HepG2 (cell line): ENCODE data around the gene LRRC8C.

ENCODE experiments used
- ATF2 ChIP-seq: sonication (generic); formaldehyde crosslinking; IDR thresholded peaks from 2 replicates; pipeline ENCODE4 v1.4.0; 2020; ENCODE audit warnings: missing genetic modification reagents
- ATF3 ChIP-seq: sonication (generic); formaldehyde crosslinking; IDR thresholded peaks from 2 replicates; pipeline ENCODE4 v1.4.0; 2020; ENCODE audit warnings: missing genetic modification reagents
- FOXO1 ChIP-seq: sonication (generic); formaldehyde crosslinking; IDR thresholded peaks from 2 replicates; pipeline ENCODE4 v1.4.0; 2020; ENCODE audit warnings: missing genetic modification reagents
- HBP1 ChIP-seq: IDR thresholded peaks from 2 replicates; pipeline ENCODE4 v1.6.1; 2016; ENCODE audit warnings: low read depth, control low read depth
- HMG20A ChIP-seq: IDR thresholded peaks from 2 replicates; pipeline ENCODE4 v1.6.1; 2016; ENCODE audit warnings: borderline replicate concordance
- MIER2 ChIP-seq: IDR thresholded peaks from 2 replicates; pipeline ENCODE4 v1.6.1; 2016; ENCODE audit warnings: missing biosample characterization, missing genetic modification reagents
- NR2F1 ChIP-seq, 2 experiments: fragments of 450-650 bp in 1 of 2; formaldehyde crosslinking in 1 of 2; IDR thresholded peaks; 2 replicates each; pipeline versions ENCODE4 v1.5.0 to v1.6.1; 2016 to 2020; ENCODE audit warnings: mild to moderate bottlenecking in 1 of 2, missing compliant biosample characterization in 1 of 2, missing genetic modification reagents in 1 of 2, moderate library complexity in 1 of 2
- POLR2A ChIP-seq, 2 experiments: IDR thresholded peaks; 2 replicates each; pipeline ENCODE4 v1.6.1; 2011; ENCODE audit warnings: low read depth in 2 of 2, low read length in 2 of 2, mild to moderate bottlenecking in 1 of 2, moderate library complexity in 1 of 2; ENCODE audit not compliant: insufficient read depth in 1 of 2
- ZNF367 ChIP-seq: sonication (generic); formaldehyde crosslinking; IDR thresholded peaks from 2 replicates; pipeline ENCODE4 v1.4.0; 2020; ENCODE audit warnings: missing genetic modification reagents, borderline replicate concordance
- ZNF704 ChIP-seq: sonication (generic); formaldehyde crosslinking; IDR thresholded peaks from 2 replicates; pipeline ENCODE4 v1.8.1; 2023; ENCODE audit warnings: mild to moderate bottlenecking, inconsistent platforms, moderate library complexity, missing genetic modification reagents, borderline replicate concordance
- TF ChIP-seq, protein P1 (sequence below), 2 experiments: IDR thresholded peaks; 2 replicates each; pipeline ENCODE4 v1.6.1; 2011 to 2012; ENCODE audit warnings: low read length in 2 of 2, borderline replicate concordance in 1 of 2, low read depth in 1 of 2, mild to moderate bottlenecking in 1 of 2, moderate library complexity in 1 of 2

DNA sequence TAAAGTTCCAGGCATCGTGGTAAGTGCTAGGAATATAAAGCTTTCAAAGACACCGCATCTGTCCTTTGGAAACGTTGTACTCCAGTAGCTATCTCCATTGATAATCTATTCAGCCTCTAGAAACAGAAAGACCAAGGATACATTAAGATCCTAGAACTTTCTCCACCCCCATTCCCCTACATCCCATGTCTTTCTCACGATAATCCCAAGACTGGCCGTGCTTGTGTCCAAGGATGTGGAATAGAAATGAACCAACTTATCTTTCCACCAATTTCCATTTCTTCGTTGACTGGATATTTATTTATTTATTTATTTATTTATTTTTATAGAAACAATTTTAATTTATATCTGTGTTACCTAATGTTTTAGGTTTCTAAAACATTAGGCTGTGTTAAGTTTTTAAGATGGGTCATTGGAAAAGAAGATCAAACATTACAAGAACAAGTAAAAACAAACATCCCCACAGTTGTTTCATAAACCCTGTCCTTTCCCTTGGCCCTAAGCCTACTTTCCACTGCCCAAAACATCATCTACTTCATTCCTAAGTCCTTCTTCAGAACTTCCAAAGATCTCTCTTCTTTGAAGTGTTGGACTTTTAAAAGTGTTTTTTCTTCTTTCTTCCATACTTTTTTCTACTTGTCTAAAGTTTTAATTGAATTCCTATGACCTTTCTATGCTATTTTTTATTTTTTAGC, 39.7 kb downstream of the LRRC8C start:
- no peak for TF ChIP-seq MIER2 (CRISPR knock-in tag)
- TF ChIP-seq FOXO1, result no peak
- no peak for TF ChIP-seq HMG20A
- no peak for TF ChIP-seq ZNF704
- TF ChIP-seq ATF2, result no peak
- no peak for TF ChIP-seq ZNF367 (CRISPR knock-in tag)
- no peak for TF ChIP-seq ATF3
- TF ChIP-seq POLR2A (IDR thresholded peaks at IDR 0.05; ENCODE audit: insufficient read depth in 1 of 2, low read depth in 2 of 2, low read length in 2 of 2), result no peak
- no peak for TF ChIP-seq NR2F1 (CRISPR knock-in tag; IDR thresholded peaks at IDR 0.05)
- TF ChIP-seq HBP1 (CRISPR knock-in tag), result no peak
- TF ChIP-seq, protein P1, sequence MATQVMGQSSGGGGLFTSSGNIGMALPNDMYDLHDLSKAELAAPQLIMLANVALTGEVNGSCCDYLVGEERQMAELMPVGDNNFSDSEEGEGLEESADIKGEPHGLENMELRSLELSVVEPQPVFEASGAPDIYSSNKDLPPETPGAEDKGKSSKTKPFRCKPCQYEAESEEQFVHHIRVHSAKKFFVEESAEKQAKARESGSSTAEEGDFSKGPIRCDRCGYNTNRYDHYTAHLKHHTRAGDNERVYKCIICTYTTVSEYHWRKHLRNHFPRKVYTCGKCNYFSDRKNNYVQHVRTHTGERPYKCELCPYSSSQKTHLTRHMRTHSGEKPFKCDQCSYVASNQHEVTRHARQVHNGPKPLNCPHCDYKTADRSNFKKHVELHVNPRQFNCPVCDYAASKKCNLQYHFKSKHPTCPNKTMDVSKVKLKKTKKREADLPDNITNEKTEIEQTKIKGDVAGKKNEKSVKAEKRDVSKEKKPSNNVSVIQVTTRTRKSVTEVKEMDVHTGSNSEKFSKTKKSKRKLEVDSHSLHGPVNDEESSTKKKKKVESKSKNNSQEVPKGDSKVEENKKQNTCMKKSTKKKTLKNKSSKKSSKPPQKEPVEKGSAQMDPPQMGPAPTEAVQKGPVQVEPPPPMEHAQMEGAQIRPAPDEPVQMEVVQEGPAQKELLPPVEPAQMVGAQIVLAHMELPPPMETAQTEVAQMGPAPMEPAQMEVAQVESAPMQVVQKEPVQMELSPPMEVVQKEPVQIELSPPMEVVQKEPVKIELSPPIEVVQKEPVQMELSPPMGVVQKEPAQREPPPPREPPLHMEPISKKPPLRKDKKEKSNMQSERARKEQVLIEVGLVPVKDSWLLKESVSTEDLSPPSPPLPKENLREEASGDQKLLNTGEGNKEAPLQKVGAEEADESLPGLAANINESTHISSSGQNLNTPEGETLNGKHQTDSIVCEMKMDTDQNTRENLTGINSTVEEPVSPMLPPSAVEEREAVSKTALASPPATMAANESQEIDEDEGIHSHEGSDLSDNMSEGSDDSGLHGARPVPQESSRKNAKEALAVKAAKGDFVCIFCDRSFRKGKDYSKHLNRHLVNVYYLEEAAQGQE (IDR thresholded peaks at IDR 0.05; ENCODE audit: borderline replicate concordance in 1 of 2, low read depth in 1 of 2, low read length in 2 of 2), result no peak
